ENCODE data around the gene RER1.

RER1 gene

DNA sequence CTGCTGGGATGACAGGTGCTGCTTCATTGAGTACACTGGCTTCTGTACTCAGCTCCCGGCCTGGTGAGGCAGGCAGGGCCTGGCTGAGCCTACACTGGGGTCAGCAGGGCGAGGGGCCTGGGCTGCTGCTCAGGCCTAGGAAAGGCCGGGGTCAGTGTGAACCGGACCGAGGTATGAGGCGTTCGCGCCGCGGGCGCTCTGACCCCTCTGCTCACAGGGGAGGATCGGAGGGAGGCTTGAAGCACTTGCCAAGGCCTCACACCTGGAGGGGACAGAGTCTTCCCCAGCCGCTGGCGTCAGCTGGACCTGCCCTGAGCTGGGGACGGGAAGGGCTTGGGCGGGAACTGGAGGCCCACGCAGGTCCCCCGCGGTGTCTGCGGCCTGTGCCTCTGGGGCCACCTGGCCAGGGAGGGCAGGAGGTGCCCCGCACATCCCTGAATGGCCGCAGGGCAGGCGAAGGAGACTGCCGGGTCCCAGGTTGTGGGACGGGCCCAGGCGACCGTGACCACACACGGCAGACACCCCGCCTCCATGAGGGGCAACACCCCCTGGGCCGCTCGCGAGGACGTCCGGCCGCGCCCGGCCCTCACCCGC lies 20.3 kb downstream of the RER1 start:
- peak overlapping the region; percentile 81 for H3K4me3 ChIP-seq (ENCODE audit: low read depth, low read length)
- no peak for DNase-seq (ENCODE audit: low read depth, low spot score)
- TF ChIP-seq, protein P1, sequence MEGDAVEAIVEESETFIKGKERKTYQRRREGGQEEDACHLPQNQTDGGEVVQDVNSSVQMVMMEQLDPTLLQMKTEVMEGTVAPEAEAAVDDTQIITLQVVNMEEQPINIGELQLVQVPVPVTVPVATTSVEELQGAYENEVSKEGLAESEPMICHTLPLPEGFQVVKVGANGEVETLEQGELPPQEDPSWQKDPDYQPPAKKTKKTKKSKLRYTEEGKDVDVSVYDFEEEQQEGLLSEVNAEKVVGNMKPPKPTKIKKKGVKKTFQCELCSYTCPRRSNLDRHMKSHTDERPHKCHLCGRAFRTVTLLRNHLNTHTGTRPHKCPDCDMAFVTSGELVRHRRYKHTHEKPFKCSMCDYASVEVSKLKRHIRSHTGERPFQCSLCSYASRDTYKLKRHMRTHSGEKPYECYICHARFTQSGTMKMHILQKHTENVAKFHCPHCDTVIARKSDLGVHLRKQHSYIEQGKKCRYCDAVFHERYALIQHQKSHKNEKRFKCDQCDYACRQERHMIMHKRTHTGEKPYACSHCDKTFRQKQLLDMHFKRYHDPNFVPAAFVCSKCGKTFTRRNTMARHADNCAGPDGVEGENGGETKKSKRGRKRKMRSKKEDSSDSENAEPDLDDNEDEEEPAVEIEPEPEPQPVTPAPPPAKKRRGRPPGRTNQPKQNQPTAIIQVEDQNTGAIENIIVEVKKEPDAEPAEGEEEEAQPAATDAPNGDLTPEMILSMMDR (IDR thresholded peaks at IDR 0.05; ENCODE audit: low read depth, low read length), result no peak
- in situ Hi-C loops (cut with HindIII; ENCODE audit: low sequenced_read_pairs), result no loop called here

GRCh38 chr1:2412395-2412772 lies 20.7 kb downstream of the RER1 start, which contains the start of gene PEX10:
Gene PEX10 (minus strand): TSS chr1:2412564. CDS start chr1:2412502, 62 bp downstream.
- TF ChIP-seq, protein P1 (IDR thresholded peaks at IDR 0.05; ENCODE audit: low read depth, low read length), result no peak
- H3K4me3 ChIP-seq (ENCODE audit: low read depth, low read length), result peak within 1 kb of the TSS; percentile 81

GRCh38 chr1:2412773-2413494 lies 21.3 kb downstream of the RER1 start:
- no peak for DNase-seq (ENCODE audit: low read depth, low spot score)
- TF ChIP-seq, protein P1 (IDR thresholded peaks at IDR 0.05; ENCODE audit: low read depth, low read length), result no peak
- in situ Hi-C loops (cut with HindIII; ENCODE audit: low sequenced_read_pairs), result no loop called here
- H3K4me3 ChIP-seq (ENCODE audit: low read depth, low read length), result peak overlapping the region; percentile 58

More at GRCh38 chr1:2412395-2412772, 20.7 kb downstream of the RER1 start, which contains the start of gene PEX10:
- DNase-seq (ENCODE audit: low read depth, low spot score), result peak; percentile 95
- in situ Hi-C loops (cut with HindIII; ENCODE audit: low sequenced_read_pairs), result no loop called here

DNA sequence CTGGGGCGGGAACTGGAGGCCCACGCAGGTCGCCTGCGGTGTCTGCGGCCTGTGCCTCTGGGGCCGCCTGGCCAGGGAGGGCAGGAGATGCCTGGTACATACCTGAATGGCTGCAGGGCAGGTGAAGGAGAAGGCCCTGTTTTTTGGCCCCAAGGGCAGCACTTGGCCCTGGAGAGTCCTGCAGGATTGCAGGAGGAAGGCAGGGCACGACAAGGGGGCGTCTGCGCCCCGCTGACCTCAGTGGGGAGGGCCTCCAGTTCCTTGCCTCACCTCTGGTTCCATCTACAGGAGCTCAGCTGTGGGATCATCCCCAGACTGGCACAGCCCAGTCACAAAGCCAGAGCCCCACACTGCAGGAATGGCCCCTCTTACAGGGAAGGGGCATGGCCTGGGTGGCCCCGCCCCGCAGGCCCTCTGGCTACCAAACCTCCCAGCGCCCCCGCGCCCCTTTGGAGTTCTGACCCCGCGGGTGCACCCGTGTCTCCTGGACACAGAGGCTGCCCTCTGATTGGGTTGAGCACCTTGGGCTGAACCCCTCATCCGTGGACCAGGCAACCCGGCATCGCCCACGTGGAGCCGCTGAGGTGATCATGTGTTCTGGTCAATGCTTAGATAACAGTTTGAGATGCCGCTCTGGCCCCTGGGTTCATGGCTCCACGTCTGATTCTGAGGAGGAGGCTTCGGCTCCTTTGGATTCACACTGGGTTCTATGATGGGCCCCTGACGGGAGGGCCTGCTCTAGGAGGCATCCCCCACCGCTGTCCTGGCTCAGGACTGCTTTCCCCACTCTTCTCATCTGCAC lies 22.1 kb downstream of the RER1 start:
- no peak for DNase-seq (ENCODE audit: low read depth, low spot score)
- in situ Hi-C loops (cut with HindIII; ENCODE audit: low sequenced_read_pairs), result no loop called here
- peak overlapping the region; percentile 58 for H3K4me3 ChIP-seq (ENCODE audit: low read depth, low read length)
- TF ChIP-seq, protein P1 (IDR thresholded peaks at IDR 0.05; ENCODE audit: low read depth, low read length), result no peak

- TF ChIP-seq, protein P1 (IDR thresholded peaks at IDR 0.05; ENCODE audit: low read depth, low read length), result peak; percentile 88
- H3K4me3 ChIP-seq (ENCODE audit: low read depth, low read length), result no peak overlapping the region
- in situ Hi-C loops (cut with HindIII; ENCODE audit: low sequenced_read_pairs), result no loop called here
- peak; percentile 67 for DNase-seq (ENCODE audit: low read depth, low spot score)
Measured at GRCh38 chr1:2414297-2414958, 22.8 kb downstream of the RER1 start.

GRCh38 chr1:2415337-2415736 lies 23.7 kb downstream of the RER1 start:
- TF ChIP-seq, protein P1 (IDR thresholded peaks at IDR 0.05; ENCODE audit: low read depth, low read length), result no peak
- DNase-seq (ENCODE audit: low read depth, low spot score), result no peak
- in situ Hi-C loops (cut with HindIII; ENCODE audit: low sequenced_read_pairs), result no loop called here

More at GRCh38 chr1:2415337-2415736, 23.7 kb downstream of the RER1 start:
- no peak overlapping the region for H3K4me3 ChIP-seq (ENCODE audit: low read depth, low read length)

Measured in astrocyte of the spinal cord (primary cell).